Astrocyte (in vitro differentiated cells and primary cell): ENCODE measurements around the gene C1QTNF5. TPM values are rescaled to one million over a fixed set of nuclear protein-coding genes. Genes with fewer than 3 reads are reported as not detected.

ENCODE experiments used
- DNase-seq: peaks from one replicate; pipeline ENCODE4 v3.0.0-alpha.2; 2010; ENCODE audit warnings: low read depth
- FAIRE-seq: peaks from 2 replicates; lab custom pipeline; 2011; peaks lifted over from hg19 to GRCh38; lab: Jason Lieb, UNC
- H2AFZ ChIP-seq: 2 replicates; pipeline ENCODE4 v1.6.0; 2012; ENCODE audit warnings: low read depth, low read length, inconsistent platforms
- H3K27ac ChIP-seq: 2 replicates; pipeline ENCODE4 v1.5.1; 2011; ENCODE audit warnings: low read depth, low read length, inconsistent platforms
- H3K27me3 ChIP-seq: 2 replicates; pipeline ENCODE4 v1.6.0; 2011; ENCODE audit warnings: low read length, inconsistent platforms; ENCODE audit not compliant: insufficient read depth
- H3K36me3 ChIP-seq: 2 replicates; pipeline ENCODE4 v1.5.1; 2011; ENCODE audit warnings: low read length, inconsistent platforms; ENCODE audit not compliant: insufficient read depth
- H3K4me1 ChIP-seq: 2 replicates; pipeline ENCODE4 v1.5.1; 2011; ENCODE audit warnings: low read length, inconsistent platforms; ENCODE audit not compliant: insufficient read depth
- H3K4me2 ChIP-seq: 2 replicates; pipeline ENCODE4 v1.6.0; 2012; ENCODE audit warnings: low read length, inconsistent platforms
- H3K4me3 ChIP-seq: 2 replicates; pipeline ENCODE4 v1.5.1; 2011; ENCODE audit warnings: low read depth, mild to moderate bottlenecking, low read length, inconsistent platforms; ENCODE audit not compliant: insufficient read depth
- H3K79me2 ChIP-seq: 2 replicates; pipeline ENCODE4 v1.6.0; 2012; ENCODE audit warnings: mild to moderate bottlenecking, low read length, inconsistent platforms; ENCODE audit not compliant: insufficient read depth
- H3K9ac ChIP-seq: 2 replicates; pipeline ENCODE4 v1.6.0; 2012; ENCODE audit warnings: mild to moderate bottlenecking, low read length, inconsistent platforms
- H3K9me3 ChIP-seq: 2 replicates; pipeline ENCODE4 v1.5.1; 2012; ENCODE audit warnings: low read depth, mild to moderate bottlenecking, low read length, inconsistent platforms; ENCODE audit not compliant: insufficient read depth
- H4K20me1 ChIP-seq: 2 replicates; pipeline ENCODE4 v1.6.0; 2012; ENCODE audit warnings: low read length, inconsistent platforms; ENCODE audit not compliant: insufficient read depth
- H3K27ac Mint-ChIP-seq: one replicate; pipeline ENCODE4 v1.8.0; 2021; ENCODE audit warnings: mild to moderate bottlenecking, mixed read lengths; ENCODE audit not compliant: unreplicated experiment
- H3K27me3 Mint-ChIP-seq: one replicate; pipeline ENCODE4 v1.8.0; 2021; ENCODE audit warnings: low read depth, mixed read lengths; ENCODE audit not compliant: unreplicated experiment
- H3K36me3 Mint-ChIP-seq: one replicate; pipeline ENCODE4 v1.8.0; 2021; ENCODE audit warnings: low read depth, mixed read lengths; ENCODE audit not compliant: unreplicated experiment
- H3K4me1 Mint-ChIP-seq: one replicate; pipeline ENCODE4 v1.8.0; 2021; ENCODE audit warnings: low read depth, mixed read lengths; ENCODE audit not compliant: unreplicated experiment
- H3K4me3 Mint-ChIP-seq: one replicate; pipeline ENCODE4 v1.8.0; 2021; ENCODE audit warnings: mild to moderate bottlenecking, moderate library complexity, mixed read lengths; ENCODE audit not compliant: unreplicated experiment
- H3K9me3 Mint-ChIP-seq: one replicate; pipeline ENCODE4 v1.8.0; 2021; ENCODE audit warnings: mild to moderate bottlenecking, mixed read lengths; ENCODE audit not compliant: unreplicated experiment
- EZH2 ChIP-seq: IDR thresholded peaks from 2 replicates; pipeline ENCODE4 v1.6.1; 2012; ENCODE audit warnings: mild to moderate bottlenecking, low read length, inconsistent platforms; ENCODE audit not compliant: insufficient read depth
- total RNA-seq: library from RNA; stranded (reverse); gene quantifications from 2 replicates; pipeline ENCODE4 v1.2.1, GENCODE V29; 2021
- TF ChIP-seq, protein P1 (sequence below): IDR thresholded peaks from 2 replicates; pipeline ENCODE4 v1.5.1; 2011; ENCODE audit warnings: low read depth, mild to moderate bottlenecking, inconsistent platforms, low read length, moderate library complexity; ENCODE audit not compliant: insufficient read depth

The C1QTNF5 gene
- total RNA-seq, 1 donor from 2014 or later = 6.3 TPM

DNA sequence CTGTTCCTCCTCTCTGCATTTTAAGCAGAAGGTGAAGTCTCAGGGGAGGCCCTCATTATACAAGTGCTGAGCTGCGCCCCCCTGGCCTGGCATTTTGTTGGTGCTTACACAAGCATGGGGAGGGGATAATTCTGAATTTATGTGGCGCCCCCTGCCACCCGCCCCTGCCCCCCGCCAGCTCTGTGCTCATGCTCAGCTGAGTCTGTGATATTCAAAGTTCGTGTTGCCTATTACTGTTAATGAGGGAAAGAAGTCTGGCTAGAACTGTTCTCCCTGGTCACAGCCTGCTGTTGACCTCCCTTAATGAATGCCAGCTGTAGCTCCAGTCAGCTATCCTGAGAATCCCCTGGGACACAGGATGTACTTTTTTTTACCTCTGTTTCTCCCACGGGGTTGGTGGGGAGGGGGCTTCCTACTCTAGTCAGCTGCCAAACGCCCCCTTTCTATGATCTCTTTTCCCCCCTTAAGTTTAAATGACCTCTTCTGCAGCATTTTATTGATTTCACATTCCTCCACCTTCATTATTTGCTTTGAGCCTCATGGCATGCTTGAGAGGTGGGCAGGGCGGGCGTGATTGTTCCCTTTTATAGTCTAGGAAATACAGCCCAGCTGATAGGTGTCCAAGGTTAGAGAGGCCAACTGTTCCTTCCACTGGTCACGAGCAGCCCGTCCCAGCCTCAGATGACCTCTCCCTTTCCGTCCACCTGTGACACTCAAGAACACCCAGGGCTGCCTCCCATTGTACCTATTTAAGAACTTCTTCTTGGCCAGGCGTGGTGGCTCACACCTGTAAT, 28.6 kb upstream of the C1QTNF5 start:
- Mint-ChIP-seq H3K27ac (no peak overlapping the region), H3K4me3 (no peak overlapping the region), H3K27me3 (peaks cover 13% of the 10 kb centered on the region), H3K9me3 (no peaks in the 10 kb centered on the region), H3K36me3 (no peaks in the 10 kb centered on the region), H3K4me1 (peaks cover 21% of the 10 kb centered on the region)
- Histone ChIP-seq H3K4me3 (no peak overlapping the region), H3K27me3 (peaks cover 11% of the 10 kb centered on the region), H3K4me1 (peaks cover 10% of the 10 kb centered on the region), H3K9me3 (no peaks in the 10 kb centered on the region), H2AFZ (no peak overlapping the region), H3K27ac (no peak overlapping the region), H3K79me2 (no peaks in the 10 kb centered on the region), H4K20me1 (no peaks in the 10 kb centered on the region), H3K36me3 (no peaks in the 10 kb centered on the region), H3K9ac (no peak overlapping the region), H3K4me2 (no peak overlapping the region)
- FAIRE-seq (no peak), DNase-seq (no peak)
- TF ChIP-seq, protein P1, sequence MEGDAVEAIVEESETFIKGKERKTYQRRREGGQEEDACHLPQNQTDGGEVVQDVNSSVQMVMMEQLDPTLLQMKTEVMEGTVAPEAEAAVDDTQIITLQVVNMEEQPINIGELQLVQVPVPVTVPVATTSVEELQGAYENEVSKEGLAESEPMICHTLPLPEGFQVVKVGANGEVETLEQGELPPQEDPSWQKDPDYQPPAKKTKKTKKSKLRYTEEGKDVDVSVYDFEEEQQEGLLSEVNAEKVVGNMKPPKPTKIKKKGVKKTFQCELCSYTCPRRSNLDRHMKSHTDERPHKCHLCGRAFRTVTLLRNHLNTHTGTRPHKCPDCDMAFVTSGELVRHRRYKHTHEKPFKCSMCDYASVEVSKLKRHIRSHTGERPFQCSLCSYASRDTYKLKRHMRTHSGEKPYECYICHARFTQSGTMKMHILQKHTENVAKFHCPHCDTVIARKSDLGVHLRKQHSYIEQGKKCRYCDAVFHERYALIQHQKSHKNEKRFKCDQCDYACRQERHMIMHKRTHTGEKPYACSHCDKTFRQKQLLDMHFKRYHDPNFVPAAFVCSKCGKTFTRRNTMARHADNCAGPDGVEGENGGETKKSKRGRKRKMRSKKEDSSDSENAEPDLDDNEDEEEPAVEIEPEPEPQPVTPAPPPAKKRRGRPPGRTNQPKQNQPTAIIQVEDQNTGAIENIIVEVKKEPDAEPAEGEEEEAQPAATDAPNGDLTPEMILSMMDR = no peak
- no peak for TF ChIP-seq EZH2

DNA sequence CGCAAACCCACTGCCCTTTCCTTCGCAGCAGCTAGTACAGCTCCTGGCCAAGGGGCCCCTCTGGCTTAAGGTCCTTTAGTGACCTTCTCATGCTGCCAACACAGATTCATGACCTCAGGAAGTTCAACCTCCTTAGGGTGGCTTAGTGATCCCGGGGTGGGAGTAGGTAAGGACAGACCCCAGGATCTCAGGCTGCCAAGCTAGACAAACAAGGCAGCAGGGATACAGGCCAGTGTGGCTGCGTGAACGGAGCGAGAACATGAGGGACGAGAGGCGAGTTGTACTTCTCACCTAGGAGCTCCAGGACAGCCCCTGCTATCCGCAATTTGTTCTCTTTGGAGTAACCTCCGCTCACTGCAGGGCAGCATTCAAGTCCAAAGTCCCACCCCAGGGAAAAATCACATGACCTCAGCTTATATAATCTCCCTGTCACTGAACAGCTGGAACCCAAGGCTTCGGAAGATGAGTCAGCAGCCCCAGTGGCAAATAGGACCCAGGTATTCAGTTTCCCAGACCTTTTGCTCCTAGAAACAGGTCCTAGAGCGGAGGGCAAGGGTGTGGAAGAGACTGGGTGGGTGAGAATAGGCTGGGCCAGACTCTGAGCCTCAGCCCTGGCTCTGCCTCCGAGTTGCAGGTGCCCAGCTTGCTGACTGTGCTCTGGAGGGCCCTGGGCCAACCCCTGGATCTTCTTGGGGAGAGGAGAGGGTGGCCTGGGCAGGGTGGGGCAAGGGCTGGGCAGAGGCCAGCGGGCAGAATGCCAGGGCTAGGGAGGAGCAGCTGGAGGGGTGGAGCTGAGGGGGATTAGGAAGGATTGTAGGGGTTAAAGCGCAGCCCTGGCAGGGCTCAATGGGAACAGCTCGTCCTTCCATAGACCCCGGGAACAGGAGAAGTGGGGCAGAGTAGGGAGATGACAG, 27.7 kb upstream of the C1QTNF5 start:
- H3K4me2 ChIP-seq = no peak overlapping the region
- H3K27ac Mint-ChIP-seq = no peak overlapping the region
- H3K27me3 Mint-ChIP-seq = peaks cover 13% of the 10 kb centered on the region

More for the DNA sequence above, 27.7 kb upstream of the C1QTNF5 start:
- Histone ChIP-seq H3K27me3 (peaks cover 11% of the 10 kb centered on the region), H2AFZ (no peak overlapping the region), H3K9me3 (no peaks in the 10 kb centered on the region), H3K36me3 (no peaks in the 10 kb centered on the region), H3K4me1 (peaks cover 10% of the 10 kb centered on the region), H3K79me2 (no peaks in the 10 kb centered on the region), H3K27ac (no peak overlapping the region), H4K20me1 (no peaks in the 10 kb centered on the region), H3K9ac (no peak overlapping the region), H3K4me3 (no peak overlapping the region)
- TF ChIP-seq, protein P1 = no peak
- no peak for TF ChIP-seq EZH2
- DNase-seq (no peak), FAIRE-seq (no peak)
- Mint-ChIP-seq H3K4me3 (no peak overlapping the region), H3K36me3 (no peaks in the 10 kb centered on the region), H3K9me3 (no peaks in the 10 kb centered on the region), H3K4me1 (peaks cover 18% of the 10 kb centered on the region)
